GM18873 (cell line): Measurements from ENCODE around the gene CCL27.

Experiments used
- ATAC-seq: cut with Tn5 transposase; IDR thresholded peaks from one replicate; pipeline ENCODE4 v1.9.1; 2021; ENCODE audit warnings: mild to moderate bottlenecking, moderate library complexity, moderate number of reproducible peaks; ENCODE audit not compliant: unreplicated experiment, low FRiP score

The CCL27 gene, protein sequence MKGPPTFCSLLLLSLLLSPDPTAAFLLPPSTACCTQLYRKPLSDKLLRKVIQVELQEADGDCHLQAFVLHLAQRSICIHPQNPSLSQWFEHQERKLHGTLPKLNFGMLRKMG

DNA sequence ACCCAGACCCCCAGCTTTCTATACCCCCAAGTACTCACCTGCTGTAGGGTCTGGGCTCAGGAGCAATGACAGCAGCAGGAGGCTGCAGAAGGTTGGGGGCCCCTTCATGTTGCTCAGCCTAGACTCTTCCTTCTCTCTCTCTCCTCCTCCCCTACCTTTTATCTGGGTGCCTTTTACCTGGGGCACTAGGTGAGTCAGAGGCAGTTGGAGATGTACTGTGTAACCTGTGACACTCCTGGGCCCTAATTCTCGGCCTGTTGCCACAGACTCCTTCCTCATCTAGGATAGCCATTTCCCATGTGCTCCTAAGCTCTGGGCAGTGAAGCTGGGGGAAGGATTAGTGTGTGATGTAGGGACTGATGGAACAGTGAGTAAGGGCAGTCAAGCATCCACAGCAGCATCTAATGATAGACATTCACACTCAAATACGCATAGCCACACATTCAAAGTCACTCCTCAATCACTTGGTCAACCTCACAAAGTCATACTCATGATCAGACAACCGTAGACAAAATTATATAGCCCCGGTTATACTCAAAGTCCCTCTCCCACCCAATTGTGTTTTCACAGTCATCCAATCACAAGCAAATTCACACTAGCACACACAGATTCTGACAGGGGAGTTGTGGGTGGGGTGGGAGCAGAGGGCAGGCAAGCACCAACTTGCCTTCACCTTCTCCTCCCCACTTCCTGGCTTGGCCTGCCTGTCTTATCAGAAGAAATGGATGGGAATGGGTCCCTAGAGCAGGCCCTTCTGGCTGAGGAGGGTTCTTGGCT is at the start of gene CCL27:
Gene CCL27, minus strand, starts transcription at position 132 of the 777 bp plus-strand sequence. Its CDS starts 24 bp downstream, at position 108.
- ATAC-seq, result no peak

DNA sequence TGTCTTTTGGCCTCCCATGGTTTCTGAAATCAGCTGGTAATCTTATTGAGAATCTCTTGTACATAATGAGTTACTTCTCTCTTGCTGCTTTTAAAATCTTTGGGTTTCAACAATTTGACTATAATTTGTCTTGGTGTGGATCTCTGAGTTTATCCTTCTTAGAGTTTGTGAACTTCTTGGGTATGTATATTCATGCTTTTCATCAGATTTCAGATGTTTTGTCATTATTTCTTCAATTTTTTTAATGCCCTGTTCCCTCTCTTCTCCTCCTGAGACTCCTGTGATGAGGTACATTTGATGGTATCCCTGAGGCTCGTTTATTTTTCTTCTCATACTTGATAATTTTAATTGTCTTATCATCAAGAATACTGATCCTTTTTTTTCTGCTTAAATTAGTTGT is 49.7 kb upstream of the CCL27 start:
- ATAC-seq, result no peak

DNA sequence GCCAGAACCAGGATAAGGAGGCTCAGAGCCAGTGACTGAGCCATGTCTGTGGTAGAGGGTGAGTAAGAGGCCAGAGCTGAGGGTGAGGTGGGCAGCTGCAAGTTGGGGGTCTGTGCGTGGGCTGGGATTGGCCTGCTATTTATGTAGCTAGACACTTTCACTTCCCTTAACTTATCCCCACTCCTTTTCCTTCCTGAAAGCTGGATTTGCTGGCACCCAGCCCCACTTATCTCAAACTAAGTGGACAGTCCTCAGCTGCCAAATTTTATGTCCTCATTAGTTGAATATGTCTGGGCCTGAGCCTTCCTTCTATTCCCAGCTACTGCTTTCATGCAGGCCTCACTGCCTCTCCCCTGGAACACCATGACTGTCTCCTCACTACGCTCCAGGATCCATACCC is 47.6 kb upstream of the CCL27 start, which contains the start of gene CCL21:
Gene CCL21, minus strand, starts transcription at position 114 of the 400 bp plus-strand sequence. Its CDS starts 70 bp downstream, at position 44.
- ATAC-seq, result no peak

DNA sequence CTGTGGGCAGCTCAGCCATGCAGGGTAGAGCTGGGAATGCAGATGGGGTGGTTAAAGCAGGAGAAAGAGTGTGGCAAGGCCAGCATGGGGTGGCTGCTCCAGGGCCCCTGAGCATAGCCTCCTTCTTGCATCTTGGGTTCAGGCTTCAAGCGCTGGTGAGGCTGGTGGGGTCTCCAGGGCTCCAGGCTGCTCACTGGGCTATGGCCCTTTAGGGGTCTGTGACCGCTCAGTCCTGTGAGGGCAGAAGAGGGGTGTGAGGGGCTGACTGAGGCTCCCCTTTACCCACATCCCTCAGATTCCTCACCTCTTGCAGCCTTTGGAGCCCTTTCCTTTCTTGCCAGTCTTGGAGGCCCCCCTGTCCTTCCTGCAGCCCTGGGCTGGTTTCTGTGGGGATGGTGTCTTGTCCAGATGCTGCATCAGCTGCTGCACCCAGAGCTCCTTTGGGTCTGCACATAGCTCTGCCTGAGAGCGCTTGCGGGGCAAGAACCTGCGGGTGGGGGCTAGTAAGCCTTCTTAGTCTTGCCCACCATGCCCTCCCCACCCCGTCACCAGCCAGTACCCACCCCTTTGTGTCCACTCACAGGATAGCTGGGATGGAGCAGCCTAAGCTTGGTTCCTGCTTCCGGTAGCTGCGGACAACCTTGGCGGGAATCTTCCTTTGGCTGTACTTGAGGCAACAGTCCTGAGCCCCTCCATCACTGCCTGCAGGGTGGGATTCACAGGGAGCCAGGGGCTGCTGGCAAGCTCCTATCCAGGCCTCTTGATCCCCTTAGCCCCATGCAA is 46.9 kb upstream of the CCL27 start:
- no peak for ATAC-seq

DNA sequence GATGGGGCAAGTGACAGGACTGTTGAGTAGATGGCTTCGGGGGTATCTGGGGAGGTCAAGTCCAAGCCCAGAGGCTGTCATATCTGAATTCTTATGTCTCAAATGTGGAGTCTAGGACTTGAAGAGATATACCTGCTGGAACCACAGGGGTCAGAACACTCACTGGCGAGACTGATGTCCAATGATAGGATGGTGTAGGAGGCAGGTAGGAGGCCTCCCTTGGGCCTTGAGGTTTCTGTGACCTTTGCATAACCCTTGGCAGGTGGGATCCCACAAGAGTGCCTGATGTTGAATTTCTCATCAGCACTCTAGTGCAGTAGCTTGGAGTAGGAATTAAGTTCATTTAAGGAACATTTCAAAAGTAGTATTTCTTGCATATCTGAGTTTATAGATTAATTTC is 44.7 kb upstream of the CCL27 start:
- ATAC-seq, result no peak

DNA sequence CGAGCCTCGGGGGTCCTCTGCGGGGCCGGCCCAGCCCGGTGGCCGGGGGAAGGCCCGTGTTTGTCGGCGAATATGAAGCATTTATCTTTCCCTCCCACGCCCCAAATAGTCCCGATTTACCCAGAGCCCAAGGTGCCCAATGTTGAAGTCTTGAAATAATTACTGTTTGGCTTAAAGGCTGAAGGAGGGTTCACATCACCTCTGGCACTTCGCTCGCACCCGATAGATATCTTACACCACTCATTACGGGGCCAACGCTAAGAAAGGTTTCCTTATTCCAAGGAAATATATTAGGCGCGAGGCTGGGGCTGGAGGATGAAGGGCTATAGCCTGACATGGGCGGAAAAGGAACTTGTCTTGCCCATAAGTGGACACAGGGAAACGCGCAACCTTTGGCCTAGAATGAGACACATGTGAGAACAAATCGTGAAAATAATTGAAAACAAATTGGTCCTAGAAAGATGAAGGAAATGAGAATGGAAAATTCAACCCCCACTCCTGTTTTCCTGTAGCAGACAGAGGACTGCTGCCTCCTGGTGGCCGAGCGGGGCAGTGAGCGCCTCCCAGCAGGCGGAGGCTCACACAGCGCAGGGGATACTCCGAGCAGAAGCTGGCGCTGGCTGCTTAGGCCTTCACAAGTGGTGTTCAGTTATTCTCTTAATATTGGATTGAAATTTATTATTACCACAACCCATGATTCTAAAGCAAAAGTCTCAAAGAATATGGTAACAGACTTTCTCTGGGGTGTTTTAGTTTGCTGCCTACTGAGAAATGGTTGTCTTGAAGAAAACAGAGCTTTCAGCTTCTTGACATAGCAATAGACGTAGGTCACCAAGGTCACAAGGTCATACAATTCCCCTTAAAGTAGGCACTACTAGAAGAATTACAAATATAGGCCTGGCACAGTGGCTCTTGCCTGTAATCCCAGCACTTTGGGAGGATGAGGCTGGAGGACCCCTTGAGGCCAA is 39.6 kb upstream of the CCL27 start:
- no peak for ATAC-seq

DNA sequence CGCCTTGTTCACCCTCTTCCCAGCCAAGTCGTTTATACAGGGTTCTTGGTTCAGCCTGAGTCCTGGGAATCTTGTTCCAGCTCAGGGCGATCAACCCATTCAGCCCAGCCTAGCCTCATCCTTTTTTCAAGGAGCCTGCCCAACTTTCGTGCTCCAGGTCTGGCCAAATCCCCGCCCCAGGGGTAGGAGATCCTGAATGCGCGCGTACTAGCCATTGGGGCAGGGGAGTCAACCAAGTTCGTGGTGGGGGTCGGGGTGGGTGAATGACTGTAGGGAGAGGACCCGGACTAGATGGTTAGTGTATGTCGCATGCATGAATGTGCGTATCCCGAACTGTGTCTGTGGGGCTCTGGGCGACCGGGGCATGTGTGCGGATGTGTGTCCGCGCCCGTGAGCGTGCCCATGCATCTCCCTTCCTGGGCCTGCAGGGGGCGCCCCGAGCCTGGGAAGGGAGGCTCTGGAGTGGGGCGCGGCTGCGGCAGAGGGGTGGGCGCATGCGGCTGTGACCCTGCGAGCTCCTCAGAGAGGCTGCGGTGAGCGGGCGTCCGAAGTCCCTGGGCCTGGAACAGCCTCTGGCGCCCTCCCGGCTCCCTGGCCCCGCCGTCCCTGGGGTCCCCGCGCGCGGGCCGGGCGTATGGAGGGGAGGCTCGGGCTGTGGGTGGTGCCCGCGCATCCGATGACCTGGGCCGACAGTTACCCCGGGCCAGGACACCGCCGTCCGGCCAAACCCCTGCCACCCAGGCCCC is 38.7 kb upstream of the CCL27 start:
- ATAC-seq, result no peak

DNA sequence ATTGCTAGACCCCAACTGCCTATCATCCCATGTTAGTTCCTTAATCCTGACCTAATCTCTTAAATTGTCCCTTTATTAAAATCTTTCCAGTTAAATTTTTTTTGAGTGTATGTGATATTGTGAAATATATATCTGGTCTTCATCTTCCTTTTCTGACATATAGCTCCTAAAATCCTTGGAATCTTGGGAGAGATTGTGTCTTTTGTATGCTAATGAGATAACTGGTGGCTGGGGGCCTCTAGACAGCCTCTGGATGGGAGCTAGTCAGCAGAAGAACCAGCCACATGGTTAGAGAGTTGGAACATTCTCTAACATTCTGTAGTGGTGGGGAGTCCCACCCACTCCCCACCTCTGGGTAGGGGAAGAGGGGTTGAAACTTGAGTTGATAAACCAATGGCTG is 32.4 kb upstream of the CCL27 start:
- no peak for ATAC-seq

DNA sequence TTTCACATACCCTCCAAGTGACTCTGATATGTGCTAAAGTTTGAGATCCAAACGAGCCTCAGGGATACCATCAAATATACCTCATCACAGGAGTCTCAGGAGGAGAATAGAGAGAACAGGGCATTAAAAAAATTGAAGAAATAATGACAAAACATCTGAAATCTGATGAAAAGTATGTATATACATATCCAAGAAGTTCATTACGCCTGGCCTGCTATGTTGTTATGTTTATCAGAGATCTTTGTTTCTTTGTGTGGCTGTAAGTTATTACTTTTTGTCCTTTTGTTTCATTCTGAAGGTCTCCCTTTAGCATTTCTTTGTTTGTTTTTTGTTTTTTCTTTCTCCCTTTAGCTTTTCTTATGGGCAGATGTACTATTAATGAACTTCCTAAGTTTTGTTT is 31.1 kb upstream of the CCL27 start:
- no peak for ATAC-seq

DNA sequence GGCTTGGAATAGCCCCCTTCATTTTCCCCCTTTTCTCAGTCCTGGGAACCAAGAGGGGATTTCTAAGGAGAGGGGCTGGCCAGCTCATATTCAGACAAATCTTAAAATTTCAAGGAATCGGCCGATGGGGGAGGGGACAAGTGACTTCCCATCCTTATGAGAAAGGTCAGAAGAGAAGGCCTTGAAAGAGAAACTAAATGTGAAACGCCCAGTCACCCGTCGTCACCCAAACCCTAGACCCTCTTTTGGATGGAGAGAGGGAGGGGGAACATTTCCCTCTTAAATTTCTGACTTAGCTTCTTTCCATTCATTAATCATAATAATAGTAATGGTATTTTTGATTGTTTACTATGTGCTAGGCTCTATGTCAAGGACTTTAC is 29.5 kb upstream of the CCL27 start:
- ATAC-seq, result no peak

DNA sequence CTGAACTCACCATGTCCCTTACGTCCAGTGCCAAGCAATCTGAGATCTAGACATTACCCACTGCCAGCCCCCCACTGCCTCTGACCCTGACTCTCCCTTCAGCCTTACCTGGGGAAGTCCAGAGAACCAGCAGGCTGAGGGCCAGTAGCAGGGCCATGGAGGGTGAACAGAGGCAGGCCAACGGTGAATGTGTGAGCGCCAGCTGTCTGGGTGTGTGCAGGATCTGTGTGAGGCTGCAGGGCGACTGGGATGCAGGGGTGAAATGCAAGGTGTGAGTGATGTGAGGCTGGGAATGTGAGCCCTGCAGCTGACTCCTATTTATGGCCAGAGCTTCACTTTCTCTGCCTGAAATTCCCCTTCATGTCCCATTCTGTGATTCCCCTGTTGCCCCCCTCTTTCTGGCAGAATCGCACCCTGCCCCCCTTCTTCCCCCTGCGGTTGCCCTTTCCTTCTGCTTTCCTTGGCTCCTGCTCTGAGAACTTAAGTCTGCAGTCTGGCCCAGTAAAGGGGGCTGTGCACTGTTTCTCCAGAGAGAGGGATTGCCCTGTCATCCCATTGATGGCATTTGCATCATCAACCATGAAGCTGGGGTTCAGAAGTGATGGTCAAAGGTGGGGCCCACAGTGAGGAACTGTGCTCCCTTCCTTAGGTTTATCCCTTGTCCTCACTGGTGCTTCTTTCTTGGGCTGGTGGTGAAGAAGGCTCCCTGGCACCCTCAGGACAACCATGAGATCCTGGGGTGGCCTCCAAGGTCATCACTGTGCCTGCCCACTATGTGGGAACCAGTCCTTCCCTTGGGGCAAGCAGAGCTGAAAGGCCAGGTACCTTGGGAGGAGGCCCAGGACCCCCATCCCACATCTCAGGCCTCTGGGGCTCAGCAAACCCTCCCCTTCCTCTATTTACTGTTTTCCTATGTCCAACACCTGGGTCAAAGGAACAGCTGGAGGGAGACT is 28.8 kb upstream of the CCL27 start, which contains the start of gene CCL19:
Gene CCL19, minus strand, starts transcription at position 294 of the 953 bp plus-strand sequence. Its CDS starts 137 bp downstream, at position 157.
- ATAC-seq, result no peak

DNA sequence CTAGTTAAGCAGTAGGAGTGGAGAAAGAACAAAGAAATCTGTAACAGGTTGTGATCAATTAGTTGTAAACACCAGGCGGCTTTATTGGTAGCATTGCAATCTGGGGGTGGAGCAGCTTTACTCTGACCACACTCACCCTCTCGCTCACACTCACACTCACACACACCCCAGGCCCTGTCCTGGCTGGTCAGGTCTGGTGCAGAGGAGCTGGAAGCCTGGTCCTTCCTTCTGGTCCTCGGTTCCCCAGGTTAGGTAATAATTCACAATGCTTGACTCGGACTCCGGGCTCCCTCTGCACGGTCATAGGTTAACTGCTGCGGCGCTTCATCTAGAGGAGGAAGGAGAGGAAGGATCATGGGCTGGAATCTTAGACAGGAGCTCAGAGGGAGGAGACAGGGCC is 27.1 kb upstream of the CCL27 start:
- ATAC-seq, result no peak

DNA sequence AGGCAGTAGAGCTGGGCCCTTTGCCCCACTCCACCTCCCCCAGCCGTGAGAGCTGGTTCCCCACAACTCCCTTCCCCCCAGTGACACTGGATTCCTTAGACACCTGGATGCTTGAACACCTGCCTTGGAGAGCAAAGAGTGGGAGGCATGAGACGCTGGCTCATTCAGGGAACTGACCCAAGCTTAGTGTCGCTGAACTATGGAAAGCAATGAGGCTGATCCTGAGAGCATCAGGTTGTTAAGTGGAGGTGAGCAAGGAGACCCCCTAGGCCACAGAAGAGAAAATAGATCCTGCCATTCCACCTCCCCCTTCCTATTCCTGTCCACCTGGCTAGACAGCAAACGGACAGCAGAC is 26.6 kb upstream of the CCL27 start:
- ATAC-seq, result no peak

DNA sequence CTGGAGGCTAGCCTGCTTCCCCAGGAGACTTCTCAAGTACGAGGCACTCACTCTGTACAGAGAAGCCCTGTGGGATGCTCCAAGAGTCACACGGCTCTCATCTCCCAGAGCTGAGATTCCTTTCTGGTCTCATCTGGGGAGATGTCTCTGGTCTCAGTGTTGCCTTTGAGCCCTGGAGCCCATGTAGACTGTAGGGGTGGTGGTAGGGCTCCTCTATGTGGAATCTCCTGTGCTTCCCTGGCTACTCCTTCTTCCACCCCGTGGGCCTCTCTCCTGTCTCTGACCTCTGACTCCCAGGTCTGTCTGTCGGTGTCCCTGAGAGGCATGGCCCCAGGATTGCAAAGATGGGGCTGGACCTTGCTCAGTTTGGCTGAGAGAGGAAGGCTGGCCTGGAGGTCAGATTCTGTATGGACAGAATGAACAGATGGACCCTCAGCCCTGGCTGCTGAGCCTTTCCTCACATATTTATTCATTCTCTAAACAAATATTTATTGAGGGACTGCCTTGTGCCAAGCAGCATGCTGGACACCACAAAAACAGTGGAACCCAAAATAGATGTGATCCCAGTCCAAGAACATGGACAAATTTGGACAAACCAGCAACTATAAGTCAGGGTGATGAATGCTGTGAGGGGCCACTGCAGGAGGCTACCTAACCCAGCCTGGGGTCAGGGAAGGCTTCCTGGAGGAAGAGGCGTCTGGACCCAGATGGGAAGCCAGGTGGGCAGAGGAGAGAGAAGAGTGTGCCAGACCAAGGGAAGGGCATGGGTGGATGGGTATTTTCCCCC is 26.1 kb upstream of the CCL27 start:
- ATAC-seq, result no peak

DNA sequence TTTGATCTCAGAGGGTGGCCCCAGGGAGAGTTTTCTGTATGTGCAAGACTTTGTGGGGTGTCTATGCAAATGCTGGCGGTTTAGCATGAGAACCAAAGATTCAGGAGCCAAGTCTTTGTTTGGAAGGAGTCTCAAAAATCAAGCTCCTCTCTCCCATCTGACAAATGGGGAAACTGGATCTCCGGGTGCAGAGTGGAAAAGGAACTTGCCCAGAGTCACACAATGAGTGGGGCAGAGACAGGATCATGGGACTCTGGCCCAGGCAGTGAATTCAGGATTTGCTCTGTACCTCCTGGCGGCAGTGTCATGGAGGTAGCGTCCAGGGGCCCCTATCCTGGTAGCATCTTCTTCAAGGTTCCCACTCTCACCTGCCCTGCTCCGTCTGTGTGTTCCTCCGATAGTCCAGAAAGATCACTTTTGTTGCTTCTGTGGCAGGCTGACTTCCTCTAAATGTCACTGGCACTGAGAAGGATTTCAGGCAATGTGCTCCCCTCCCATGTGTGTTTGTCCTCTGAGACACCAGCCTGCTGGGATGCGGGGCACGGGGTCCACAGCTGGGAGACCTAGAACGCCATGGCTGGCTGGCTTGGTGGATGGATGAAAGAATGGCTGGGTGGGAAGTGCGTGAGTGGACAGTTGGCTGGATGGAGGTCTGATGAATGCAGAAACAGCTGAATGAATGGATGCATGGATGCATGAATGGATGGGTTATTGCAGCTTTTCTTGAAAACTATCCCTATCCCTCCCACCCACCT is 25.0 kb upstream of the CCL27 start:
- no peak for ATAC-seq

DNA sequence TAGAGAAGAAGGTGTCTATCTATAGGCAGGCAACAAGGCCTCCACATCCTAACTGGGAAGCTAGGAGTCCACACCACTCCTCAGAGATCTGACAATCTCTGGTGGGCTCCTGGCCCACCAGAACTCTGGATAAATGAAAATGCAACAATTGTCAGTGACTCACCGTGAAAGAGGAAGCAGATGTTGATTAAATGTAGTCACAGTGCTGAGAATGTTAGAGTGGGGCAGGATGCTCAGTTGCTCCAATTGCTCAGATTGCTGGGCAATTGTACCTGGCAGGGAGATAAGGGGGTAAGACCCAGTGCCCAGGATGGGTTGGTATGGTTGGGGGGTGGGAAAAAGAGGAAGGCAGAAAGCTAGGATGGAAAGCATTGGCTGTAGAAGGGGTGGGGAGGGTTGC is 24.3 kb upstream of the CCL27 start:
- ATAC-seq, result no peak

DNA sequence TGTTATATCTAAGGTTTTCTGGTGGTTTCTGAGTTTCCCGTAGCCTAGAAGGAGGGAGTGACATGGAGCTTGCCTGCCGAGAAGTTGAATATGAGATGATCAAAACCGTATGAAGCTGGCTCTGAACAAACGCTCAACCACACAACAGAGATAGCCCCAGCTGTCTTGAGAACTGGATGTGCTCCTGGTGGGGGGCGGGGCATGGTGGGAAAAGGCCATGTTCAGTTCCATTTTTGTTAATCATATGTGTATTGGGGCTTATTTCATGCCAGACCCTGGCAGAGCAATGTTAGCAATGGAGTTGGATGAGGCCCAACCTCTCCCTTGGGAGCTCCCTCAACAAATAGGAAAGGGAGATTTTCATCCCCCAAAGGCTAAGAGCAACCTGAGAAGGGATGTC is 23.8 kb upstream of the CCL27 start:
- ATAC-seq, result no peak
